Mucosa of rectum (tissue), 2 donors: ENCODE measurements around the gene CAMP.
A peak's percentile ranks its signal among the peaks of the same experiment; 100 is the strongest.
"Not testable (repeated sequence)": the region's sequence is repeated elsewhere in the genome, so short reads cannot be mapped to it uniquely, and the experiment has no call there.

ENCODE experiments used
- H3K27ac ChIP-seq, 2 donors: one replicate each; pipeline ENCODE4 v1.7.0; 2013; ENCODE audit warnings: inconsistent platforms in 2 of 2, low read depth in 2 of 2, low read length in 2 of 2
- H3K27me3 ChIP-seq, 2 donors: one replicate each; pipeline ENCODE4 v1.7.0; 2013; ENCODE audit warnings: low read length in 2 of 2; ENCODE audit not compliant: control insufficient read depth in 2 of 2, insufficient read depth in 2 of 2
- H3K36me3 ChIP-seq, 2 donors: one replicate each; pipeline ENCODE4 v1.7.0; 2013; ENCODE audit warnings: low read length in 2 of 2; ENCODE audit not compliant: control insufficient read depth in 2 of 2, insufficient read depth in 2 of 2
- H3K4me1 ChIP-seq, 2 donors: one replicate each; pipeline ENCODE4 v1.7.0; 2013; ENCODE audit warnings: low read length in 2 of 2, mild to moderate bottlenecking in 1 of 2; ENCODE audit not compliant: control insufficient read depth in 2 of 2, insufficient read depth in 2 of 2
- H3K4me3 ChIP-seq, 2 donors: one replicate each; pipeline ENCODE4 v1.7.0; 2013; ENCODE audit warnings: low read length in 2 of 2
- H3K9ac ChIP-seq, 2 donors: one replicate each; pipeline ENCODE4 v1.7.0; 2013; ENCODE audit warnings: low read length in 2 of 2, low read depth in 1 of 2, mild to moderate bottlenecking in 1 of 2
- H3K9me3 ChIP-seq, 2 donors: one replicate each; pipeline ENCODE4 v1.7.0; 2013; ENCODE audit warnings: low read length in 2 of 2; ENCODE audit not compliant: control insufficient read depth in 2 of 2
- donor health status: healthy.
- donor health status: Normal muscosa, but diverticular disease.

CAMP gene

DNA sequence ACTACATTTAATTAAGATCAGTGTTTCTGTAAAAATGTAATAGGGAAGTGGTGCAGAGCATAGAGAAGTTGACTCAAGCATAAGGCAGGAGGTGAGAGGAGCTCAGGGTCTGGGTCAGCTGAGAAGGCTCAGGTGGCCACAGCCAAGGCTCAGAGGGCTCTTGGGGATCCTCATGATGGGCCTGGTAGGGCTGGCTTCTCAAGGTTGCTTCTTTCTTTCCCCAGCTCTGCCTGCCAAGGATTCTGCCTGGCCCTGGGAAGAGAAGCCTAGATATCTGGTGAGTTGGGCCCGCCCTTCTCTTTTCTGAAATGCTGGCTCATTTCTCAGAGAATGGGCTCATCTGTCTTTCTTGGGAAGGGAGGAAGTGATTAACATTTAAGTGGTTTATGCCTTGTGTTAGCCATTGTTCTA, 24.1 kb downstream of the CAMP start:
- Histone ChIP-seq H3K27ac (no peak overlapping the region), H3K4me3 (no peak overlapping the region), H3K9ac (no peak overlapping the region), H3K36me3 (peaks cover 7 to 10% of the 10 kb centered on the region in 2 donors), H3K4me1 (no peaks in the 10 kb centered on the region), H3K9me3 (no peaks in the 10 kb centered on the region), H3K27me3 (no peaks in the 10 kb centered on the region)

DNA sequence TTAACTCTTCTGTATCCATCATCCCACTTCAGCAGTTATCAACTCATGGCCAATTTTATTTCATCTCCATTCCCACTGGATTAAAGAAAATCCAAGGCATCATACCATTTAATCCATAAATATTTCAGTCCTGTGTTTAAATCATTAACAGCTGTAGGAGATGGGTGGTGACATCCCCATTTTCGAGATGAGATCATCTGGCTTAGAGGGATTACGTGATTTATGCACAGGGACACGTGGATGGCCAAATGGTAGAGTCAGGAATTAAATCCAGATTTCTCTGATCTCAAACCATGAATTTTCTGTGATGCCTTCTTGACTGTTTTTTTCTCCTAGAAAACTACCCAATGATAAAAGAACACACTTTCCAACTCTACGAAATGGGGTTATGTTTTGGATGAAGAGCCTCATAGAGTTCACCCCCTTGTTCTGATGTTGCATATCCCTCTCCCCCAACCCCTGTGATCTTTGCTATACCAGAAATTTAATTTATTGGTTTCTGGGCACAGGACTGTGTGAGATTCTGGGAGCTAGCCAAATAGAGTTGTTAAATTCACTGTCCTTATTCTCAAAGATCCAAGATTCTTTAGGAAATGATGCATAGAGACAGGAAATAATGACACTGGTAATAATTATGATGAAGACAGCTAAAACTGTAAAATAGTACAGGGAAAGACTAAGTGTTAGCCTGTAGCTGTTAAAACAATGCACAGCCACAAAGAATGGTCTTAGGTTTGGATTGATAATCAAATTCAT, 25.0 kb downstream of the CAMP start:
- Histone ChIP-seq H3K4me3 (no peak overlapping the region), H3K36me3 (peaks cover 7 to 10% of the 10 kb centered on the region in 2 donors)

GRCh38 chr3:48256557-48256956, 33.3 kb downstream of the CAMP start:
- Histone ChIP-seq H3K9ac (no peak overlapping the region), H3K27me3 (no peaks in the 10 kb centered on the region), H3K4me3 (no peak overlapping the region), H3K9me3 (no peaks in the 10 kb centered on the region), H3K4me1 (no peaks in the 10 kb centered on the region), H3K27ac (no peak overlapping the region), H3K36me3 (peaks cover 0 to 4% of the 10 kb centered on the region in 2 donors)

More for the DNA sequence above, 25.0 kb downstream of the CAMP start:
- Histone ChIP-seq H3K27ac (no peak overlapping the region), H3K9ac (no peak overlapping the region), H3K27me3 (no peaks in the 10 kb centered on the region), H3K9me3 (no peaks in the 10 kb centered on the region), H3K4me1 (no peaks in the 10 kb centered on the region)

DNA sequence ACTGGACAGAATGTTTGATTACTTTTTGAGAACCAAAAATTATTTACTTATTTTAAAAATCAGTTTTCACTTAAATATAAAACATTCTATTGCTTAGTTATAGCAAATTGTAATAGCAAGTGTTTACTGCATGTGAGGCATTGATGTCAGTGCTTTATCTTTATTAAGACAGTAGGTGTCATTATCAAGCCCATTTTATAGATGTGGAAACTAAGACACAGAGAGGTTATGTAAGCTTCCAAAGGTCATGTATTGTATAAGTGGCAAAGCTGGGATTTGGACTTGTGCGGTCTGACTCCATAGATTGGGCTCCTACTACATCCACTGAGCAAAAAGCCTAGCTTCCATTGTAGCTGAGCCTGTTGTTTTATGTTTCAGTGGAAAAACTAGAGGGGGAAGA, 35.2 kb downstream of the CAMP start:
- H3K36me3 ChIP-seq, result peaks cover 4 to 5% of the 10 kb centered on the region in 2 donors

GRCh38 chr3:48267782-48268181, 44.5 kb downstream of the CAMP start:
- Histone ChIP-seq H3K27me3 (no peaks in the 10 kb centered on the region), H3K27ac (peak overlapping the region; percentile 85 to 96), H3K9me3 (no peaks in the 10 kb centered on the region), H3K4me3 (peak overlapping the region; percentile 7 to 28), H3K9ac (peak overlapping the region; percentile 30 to 35), H3K4me1 (peaks cover 18 to 20% of the 10 kb centered on the region in 2 donors), H3K36me3 (peaks cover 3 to 17% of the 10 kb centered on the region in 2 donors)

More for the DNA sequence above, 35.2 kb downstream of the CAMP start:
- Histone ChIP-seq H3K27me3 (no peaks in the 10 kb centered on the region), H3K4me1 (no peaks in the 10 kb centered on the region), H3K4me3 (no peak overlapping the region), H3K27ac (no peak overlapping the region), H3K9me3 (no peaks in the 10 kb centered on the region), H3K9ac (no peak overlapping the region)

DNA sequence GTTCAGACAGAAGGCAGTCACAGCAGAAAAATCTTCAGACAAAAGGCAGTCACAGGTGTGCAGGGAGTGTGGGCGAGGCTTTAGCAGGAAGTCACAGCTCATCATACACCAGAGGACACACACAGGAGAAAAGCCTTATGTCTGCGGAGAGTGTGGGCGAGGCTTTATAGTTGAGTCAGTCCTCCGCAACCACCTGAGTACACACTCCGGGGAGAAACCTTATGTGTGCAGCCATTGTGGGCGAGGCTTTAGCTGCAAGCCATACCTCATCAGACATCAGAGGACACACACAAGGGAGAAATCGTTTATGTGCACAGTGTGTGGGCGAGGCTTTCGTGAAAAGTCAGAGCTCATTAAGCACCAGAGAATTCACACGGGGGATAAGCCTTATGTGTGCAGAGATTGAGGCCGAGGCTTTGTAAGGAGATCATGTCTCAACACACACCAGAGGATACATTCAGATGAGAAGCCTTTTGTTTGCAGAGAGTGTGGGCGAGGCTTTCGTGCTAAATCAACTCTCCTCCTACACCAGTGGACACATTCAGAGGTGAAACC, 45.2 kb downstream of the CAMP start:
- H3K27ac ChIP-seq, result peak overlapping the region; percentile 85 to 96

GRCh38 chr3:48268936-48269561, 45.8 kb downstream of the CAMP start:
- H3K9me3 ChIP-seq, result no peaks in the 10 kb centered on the region
- peaks cover 3 to 14% of the 10 kb centered on the region in 2 donors for H3K36me3 ChIP-seq
- H3K27me3 ChIP-seq, result no peaks in the 10 kb centered on the region
- peak overlapping the region; percentile 68 to 69 for H3K9ac ChIP-seq
- H3K4me3 ChIP-seq, result peak overlapping the region; percentile 60 to 63
- H3K4me1 ChIP-seq, result peaks cover 18 to 20% of the 10 kb centered on the region in 2 donors
- H3K27ac ChIP-seq, result peak overlapping the region; percentile 85 to 96

More for the DNA sequence above, 45.2 kb downstream of the CAMP start:
- no peaks in the 10 kb centered on the region for H3K9me3 ChIP-seq
- H3K4me3 ChIP-seq, result peak overlapping the region; percentile 60 to 63
- peaks cover 3 to 17% of the 10 kb centered on the region in 2 donors for H3K36me3 ChIP-seq
- no peaks in the 10 kb centered on the region for H3K27me3 ChIP-seq
- peak overlapping the region; percentile 68 to 69 for H3K9ac ChIP-seq
- peaks cover 18 to 20% of the 10 kb centered on the region in 2 donors for H3K4me1 ChIP-seq

- peak overlapping the region in 1 of 2 donors; percentile 69 for H3K9ac ChIP-seq
- H3K27ac ChIP-seq, result peak overlapping the region; percentile 85 to 96
- peaks cover 3 to 14% of the 10 kb centered on the region in 2 donors for H3K36me3 ChIP-seq
- H3K4me1 ChIP-seq, result peaks cover 18 to 20% of the 10 kb centered on the region in 2 donors
- H3K9me3 ChIP-seq, result no peaks in the 10 kb centered on the region
- peak overlapping the region in 1 of 2 donors; percentile 60 for H3K4me3 ChIP-seq
- no peaks in the 10 kb centered on the region for H3K27me3 ChIP-seq
These were observed 46.3 kb downstream of the CAMP start for GRCh38 chr3:48269592-48269991.

- no peak overlapping the region for H3K27ac ChIP-seq
- no peak overlapping the region for H3K4me3 ChIP-seq
- H3K9ac ChIP-seq, result no peak overlapping the region
- H3K36me3 ChIP-seq, result peaks cover 3 to 14% of the 10 kb centered on the region in 2 donors
- H3K27me3 ChIP-seq, result no peaks in the 10 kb centered on the region
- peaks cover 18 to 20% of the 10 kb centered on the region in 2 donors for H3K4me1 ChIP-seq
- H3K9me3 ChIP-seq, result no peaks in the 10 kb centered on the region
These were observed 47.0 kb downstream of the CAMP start for GRCh38 chr3:48270306-48270705.

DNA sequence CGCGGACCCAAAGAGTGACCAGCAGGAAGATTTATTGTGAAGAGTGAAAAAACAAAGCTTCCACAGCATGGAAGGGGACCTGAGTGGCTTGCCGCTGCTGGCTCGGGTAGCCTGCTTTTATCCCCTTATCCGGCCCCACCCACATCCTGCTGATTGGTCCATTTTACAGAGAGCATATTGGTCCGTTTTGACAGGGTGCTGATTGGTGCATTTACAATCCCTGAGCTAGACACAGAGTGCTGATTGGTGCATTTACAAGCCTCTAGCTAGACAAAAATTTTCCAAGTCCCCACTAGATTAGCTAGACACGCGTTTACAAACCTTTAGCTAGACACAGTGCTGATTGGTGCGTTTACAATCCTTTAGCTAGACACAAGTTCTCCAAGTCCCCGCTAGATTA, 47.9 kb downstream of the CAMP start:
- Histone ChIP-seq H3K36me3 (peaks cover under 1 to 10% of the 10 kb centered on the region in 2 donors), H3K4me1 (peaks cover 18 to 20% of the 10 kb centered on the region in 2 donors)
- H3K4me3 ChIP-seq, H3K27me3 ChIP-seq, H3K9me3 ChIP-seq, H3K27ac ChIP-seq, H3K9ac ChIP-seq: not testable (repeated sequence)
